ENCODE data around the gene UNC50. TPM values are rescaled to one million over a fixed set of nuclear protein-coding genes. Genes with fewer than 3 reads are reported as not detected.

The UNC50 gene
- total and polyA plus RNA-seq, 9 donors = 32.2 to 58.8 (median 42.4) TPM

DNA sequence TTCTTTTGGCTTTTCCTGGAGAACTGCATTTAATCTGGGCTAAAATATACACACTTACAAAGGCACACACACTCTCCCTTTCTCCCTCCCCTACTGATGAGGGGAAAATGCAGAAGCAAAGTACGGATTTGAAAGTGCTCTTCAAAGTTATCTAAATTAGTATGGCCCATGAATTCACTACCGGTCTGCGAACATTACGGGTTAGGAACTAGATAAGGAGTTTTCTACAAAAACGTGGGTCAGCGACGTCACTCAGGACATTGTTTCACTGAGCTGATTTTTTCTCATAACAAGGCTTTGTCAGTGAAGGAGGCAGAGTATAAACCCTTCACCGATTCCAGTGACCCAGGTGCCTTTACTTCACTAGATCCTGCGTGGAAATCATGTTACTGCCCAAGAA lies 47.4 kb upstream of the UNC50 start:
- Histone ChIP-seq H3K36me3 (no peaks in the 10 kb centered on the region), H3K27me3 (no peaks in the 10 kb centered on the region), H3K4me3 (no peak overlapping the region), H3K4me1 (ENCODE audit: insufficient read depth) (peaks cover 10% of the 10 kb centered on the region), H3K9me3 (no peaks in the 10 kb centered on the region), H3K27ac (no peak overlapping the region)
- intact Hi-C loops (cut with DNase I) = loop anchor here in 1 of 4 donors (10.0 kb wide), 1 partner anchor 146 kb away; no protein-coding TSS in a partner anchor
- DNase-seq = no peak
- TF ChIP-seq, protein P1, sequence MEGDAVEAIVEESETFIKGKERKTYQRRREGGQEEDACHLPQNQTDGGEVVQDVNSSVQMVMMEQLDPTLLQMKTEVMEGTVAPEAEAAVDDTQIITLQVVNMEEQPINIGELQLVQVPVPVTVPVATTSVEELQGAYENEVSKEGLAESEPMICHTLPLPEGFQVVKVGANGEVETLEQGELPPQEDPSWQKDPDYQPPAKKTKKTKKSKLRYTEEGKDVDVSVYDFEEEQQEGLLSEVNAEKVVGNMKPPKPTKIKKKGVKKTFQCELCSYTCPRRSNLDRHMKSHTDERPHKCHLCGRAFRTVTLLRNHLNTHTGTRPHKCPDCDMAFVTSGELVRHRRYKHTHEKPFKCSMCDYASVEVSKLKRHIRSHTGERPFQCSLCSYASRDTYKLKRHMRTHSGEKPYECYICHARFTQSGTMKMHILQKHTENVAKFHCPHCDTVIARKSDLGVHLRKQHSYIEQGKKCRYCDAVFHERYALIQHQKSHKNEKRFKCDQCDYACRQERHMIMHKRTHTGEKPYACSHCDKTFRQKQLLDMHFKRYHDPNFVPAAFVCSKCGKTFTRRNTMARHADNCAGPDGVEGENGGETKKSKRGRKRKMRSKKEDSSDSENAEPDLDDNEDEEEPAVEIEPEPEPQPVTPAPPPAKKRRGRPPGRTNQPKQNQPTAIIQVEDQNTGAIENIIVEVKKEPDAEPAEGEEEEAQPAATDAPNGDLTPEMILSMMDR (IDR thresholded peaks at IDR 0.05) = no peak
- TF ChIP-seq POLR2A (IDR thresholded peaks at IDR 0.05) (no peak), EP300 (IDR thresholded peaks at IDR 0.05) (no peak)
- 90 to 93% (median 92%) methylated on average over 9 of the region's 9 CpGs for WGBS, 3 donors

DNA sequence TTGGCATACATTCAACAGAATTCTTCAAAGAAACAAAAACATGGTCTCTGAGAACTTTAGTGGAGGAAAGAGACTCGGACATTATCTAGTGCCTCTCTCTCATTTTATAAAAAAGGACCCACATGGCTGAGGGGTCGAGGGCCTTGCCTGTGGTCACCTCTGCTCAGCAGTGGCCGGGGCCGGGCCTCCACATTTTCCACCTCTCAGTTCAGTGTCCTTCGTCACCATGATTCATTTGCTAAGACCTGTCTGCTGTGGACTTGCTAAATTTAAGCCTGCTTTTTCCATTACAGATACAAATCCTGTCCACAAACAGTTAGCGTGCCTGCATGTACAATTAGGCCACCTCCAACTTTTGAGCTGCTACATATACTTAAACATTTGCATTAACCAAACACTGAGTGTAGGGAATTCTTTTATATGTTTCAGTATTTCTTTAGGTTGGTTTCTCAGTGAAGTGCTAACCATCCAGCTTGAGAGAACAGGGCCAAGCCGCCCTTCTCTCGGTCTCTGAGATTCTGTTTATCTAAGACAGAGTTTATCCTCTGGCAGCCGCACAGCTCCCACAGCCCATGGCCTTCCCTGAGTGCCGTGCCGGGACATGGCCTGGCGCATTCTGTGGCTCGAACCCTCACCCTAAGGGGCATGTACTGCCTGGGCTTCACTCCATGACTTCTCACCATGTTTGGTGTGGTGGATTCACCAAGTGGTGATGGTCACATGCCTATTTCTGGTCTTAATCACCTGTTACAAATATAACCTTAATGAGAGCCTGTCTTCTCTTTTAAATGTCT lies 46.3 kb upstream of the UNC50 start:
- Histone ChIP-seq H3K36me3 (no peaks in the 10 kb centered on the region), H3K27me3 (no peaks in the 10 kb centered on the region), H3K9me3 (no peaks in the 10 kb centered on the region), H3K27ac (peak overlapping the region in 1 of 2 donors; percentile 30), H3K4me1 (ENCODE audit: insufficient read depth) (peaks cover 10% of the 10 kb centered on the region), H3K4me3 (no peak overlapping the region)
- intact Hi-C loops (cut with DNase I) = loop anchor here in 1 of 4 donors (10.0 kb wide), 1 partner anchor 147 kb away; no protein-coding TSS in a partner anchor
- TF ChIP-seq, protein P1 (IDR thresholded peaks at IDR 0.05) = no peak
- TF ChIP-seq POLR2A (IDR thresholded peaks at IDR 0.05) (no peak), EP300 (IDR thresholded peaks at IDR 0.05) (no peak)
- no peak for DNase-seq
- WGBS, 3 donors = 76 to 82% (median 79%) methylated on average over 13 of the region's 13 CpGs

DNA sequence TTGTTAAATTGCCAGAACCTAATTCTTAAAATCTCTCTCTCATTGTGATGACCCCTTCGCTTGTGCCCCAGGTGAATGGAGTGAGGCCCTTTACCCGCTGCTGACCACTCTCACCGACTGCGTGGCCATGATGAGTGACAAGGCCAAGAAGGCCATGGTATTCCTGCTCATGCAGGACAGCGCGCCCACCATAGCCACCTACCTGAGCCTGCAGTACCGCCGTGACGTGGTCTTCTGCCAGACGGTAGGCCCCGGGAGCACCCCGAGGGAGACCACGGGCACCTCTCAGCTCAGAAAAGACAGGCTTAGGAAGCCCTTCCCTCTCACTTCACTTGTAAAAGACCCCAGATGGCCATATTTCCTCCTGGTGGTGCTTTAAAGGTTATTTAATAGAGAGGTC lies 45.0 kb upstream of the UNC50 start:
- WGBS, 3 donors = 96 to 97% (median 97%) methylated on average over 13 of the region's 13 CpGs
- H3K27ac ChIP-seq = no peak overlapping the region
- H3K27me3 ChIP-seq = no peaks in the 10 kb centered on the region
- DNase-seq = no peak
- TF ChIP-seq EP300 (IDR thresholded peaks at IDR 0.05) = no peak
- TF ChIP-seq, protein P1 (IDR thresholded peaks at IDR 0.05) = no peak
- TF ChIP-seq POLR2A (IDR thresholded peaks at IDR 0.05) = no peak
- H3K36me3 ChIP-seq = no peaks in the 10 kb centered on the region
- intact Hi-C loops (cut with DNase I) = loop anchor here in 1 of 4 donors (10.0 kb wide), 1 partner anchor 149 kb away; no protein-coding TSS in a partner anchor
- H3K4me1 ChIP-seq (ENCODE audit: insufficient read depth) = peaks cover 10% of the 10 kb centered on the region
- H3K9me3 ChIP-seq = no peaks in the 10 kb centered on the region
- H3K4me3 ChIP-seq = no peak overlapping the region

DNA sequence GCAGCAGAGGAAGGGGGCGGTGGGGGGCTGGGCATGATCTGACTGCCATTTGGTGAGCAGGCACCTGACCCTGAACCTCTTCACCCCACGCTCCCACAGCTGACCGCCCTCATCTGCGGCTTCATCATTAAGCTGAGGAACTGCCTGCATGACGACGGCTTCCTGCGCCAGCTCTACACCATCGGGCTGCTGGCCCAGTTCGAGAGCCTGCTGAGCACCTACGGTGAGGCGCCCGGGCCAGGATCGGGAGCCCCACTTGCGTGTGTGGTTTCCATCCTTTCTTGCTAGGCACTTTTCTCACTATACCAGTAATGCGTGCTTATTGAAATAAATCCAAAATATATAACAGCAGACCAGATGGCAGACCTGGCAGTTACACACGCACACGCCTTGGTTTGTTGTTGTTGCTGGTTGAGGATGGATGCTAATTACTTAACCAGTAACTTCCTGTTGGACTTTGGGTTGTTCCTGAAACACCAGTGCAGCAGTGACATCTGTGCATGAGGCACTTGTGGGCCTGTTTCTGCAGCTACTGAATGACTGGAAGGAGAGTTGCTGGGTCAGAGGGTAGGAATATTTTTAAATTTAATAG lies 43.8 kb upstream of the UNC50 start:
- no peaks in the 10 kb centered on the region for H3K27me3 ChIP-seq
- intact Hi-C loops (cut with DNase I) = loop anchor here in 1 of 4 donors (10.0 kb wide), 1 partner anchor 150 kb away; no protein-coding TSS in a partner anchor
- 93 to 94% (median 93%) methylated on average over 17 of the region's 17 CpGs for WGBS, 3 donors
- no peaks in the 10 kb centered on the region for H3K9me3 ChIP-seq
- H3K4me1 ChIP-seq (ENCODE audit: insufficient read depth) = peaks cover 10% of the 10 kb centered on the region
- TF ChIP-seq POLR2A (IDR thresholded peaks at IDR 0.05) (no peak), EP300 (IDR thresholded peaks at IDR 0.05) (no peak)
- TF ChIP-seq, protein P1 (IDR thresholded peaks at IDR 0.05) = no peak
- no peak for DNase-seq
- H3K27ac ChIP-seq = no peak overlapping the region
- no peak overlapping the region for H3K4me3 ChIP-seq
- H3K36me3 ChIP-seq = no peaks in the 10 kb centered on the region

Data from ovary (tissue), 9 donors.